CD14-positive monocyte (primary cell): ENCODE results near the gene MYH7. TPM values are rescaled to one million over a fixed set of nuclear protein-coding genes. Genes with fewer than 3 reads are reported as not detected.
A peak's percentile ranks its signal among the peaks of the same experiment; 100 is the strongest.

ENCODE experiments used
- DNase-seq, 3 donors: peaks; one replicate each; pipeline ENCODE4 v3.0.0-alpha.2; 2011 to 2022
- H2AFZ ChIP-seq: 2 replicates; pipeline ENCODE4 v1.6.0; 2012; ENCODE audit warnings: mild to moderate bottlenecking, low read depth, low read length, inconsistent platforms; ENCODE audit not compliant: insufficient read depth, poor library complexity, severe bottlenecking
- H3K27ac ChIP-seq, 2 donors: 1 replicate in 1 of 2; 2 replicates in 1 of 2; pipeline ENCODE4 v1.5.1; 2012 to 2013; ENCODE audit warnings: low read length in 2 of 2, control low read depth in 1 of 2, inconsistent platforms in 1 of 2, low read depth in 1 of 2, mild to moderate bottlenecking in 1 of 2
- H3K27me3 ChIP-seq, 2 donors: one replicate each; pipeline versions ENCODE4 v1.6.0 to v1.6.1; 2011 to 2013; ENCODE audit warnings: low read length in 2 of 2; ENCODE audit not compliant: control insufficient read depth in 2 of 2, insufficient read depth in 2 of 2
- H3K36me3 ChIP-seq, 2 donors: replicated peaks in 1 of 2; 1 replicate in 1 of 2; 2 replicates in 1 of 2; pipeline versions ENCODE4 v1.5.1 to v1.6.1; 2012 to 2013; ENCODE audit warnings: low read length in 2 of 2, control low read depth in 1 of 2, inconsistent platforms in 1 of 2, mild to moderate bottlenecking in 1 of 2; ENCODE audit not compliant: insufficient read depth in 2 of 2, control insufficient read depth in 1 of 2
- H3K4me1 ChIP-seq, 2 donors: 1 replicate in 1 of 2; 2 replicates in 1 of 2; pipeline versions ENCODE4 v1.5.1 to v1.6.1; 2012 to 2013; ENCODE audit warnings: low read length in 2 of 2, control low read depth in 1 of 2, inconsistent platforms in 1 of 2, mild to moderate bottlenecking in 1 of 2, moderate library complexity in 1 of 2; ENCODE audit not compliant: insufficient read depth in 2 of 2, control insufficient read depth in 1 of 2
- H3K4me2 ChIP-seq: replicated peaks from 2 replicates; pipeline ENCODE3; 2012; ENCODE audit warnings: low read length, moderate library complexity, mild to moderate bottlenecking; ENCODE audit not compliant: poor library complexity, severe bottlenecking; ENCODE audit errors: extremely low read depth
- H3K4me3 ChIP-seq, 3 experiments: fragments of 200-600 bp in 1 of 3; sonication (generic) in 1 of 3; replicated peaks in 1 of 3; 1 replicate in 2 of 3; 2 replicates in 1 of 3; pipeline ENCODE4 v1.5.1; 2011 to 2013; ENCODE audit warnings: low read length in 3 of 3, mild to moderate bottlenecking in 3 of 3, control low read depth in 2 of 3, low read depth in 2 of 3, inconsistent platforms in 1 of 3, moderate library complexity in 1 of 3
- H3K79me2 ChIP-seq: 2 replicates; pipeline ENCODE4 v1.6.0; 2012; ENCODE audit warnings: mild to moderate bottlenecking, control low read depth, inconsistent platforms, low read length, moderate library complexity; ENCODE audit not compliant: insufficient read depth
- H3K9ac ChIP-seq: 2 replicates; pipeline ENCODE4 v1.6.0; 2017; ENCODE audit warnings: low read length, mild to moderate bottlenecking; ENCODE audit not compliant: insufficient read depth, poor library complexity, severe bottlenecking
- H3K9me3 ChIP-seq, 2 donors: replicated peaks in 1 of 2; 1 replicate in 1 of 2; 2 replicates in 1 of 2; pipeline versions ENCODE4 v1.5.1 to v1.6.1; 2012 to 2013; ENCODE audit warnings: low read length in 2 of 2, control low read depth in 1 of 2; ENCODE audit not compliant: control insufficient read depth in 1 of 2, insufficient read depth in 1 of 2
- H4K20me1 ChIP-seq: 2 replicates; pipeline ENCODE4 v1.6.0; 2012; ENCODE audit warnings: mild to moderate bottlenecking, low read length, control low read depth, moderate library complexity; ENCODE audit not compliant: insufficient read depth
- H3K27ac Mint-ChIP-seq, 7 donors: one replicate each; pipeline ENCODE4 v1.8.0; 2020; ENCODE audit warnings: mild to moderate bottlenecking in 7 of 7, mixed read lengths in 7 of 7, moderate library complexity in 6 of 7, inconsistent platforms in 2 of 7
- H3K27me3 Mint-ChIP-seq, 3 donors: one replicate each; pipeline ENCODE4 v1.8.0; 2021 to 2022; ENCODE audit warnings: low read depth in 3 of 3, mild to moderate bottlenecking in 3 of 3, mixed read lengths in 3 of 3, moderate library complexity in 3 of 3, inconsistent platforms in 1 of 3
- H3K36me3 Mint-ChIP-seq, 2 donors: one replicate each; pipeline ENCODE4 v1.8.0; 2020; ENCODE audit warnings: mixed read lengths in 2 of 2, inconsistent platforms in 1 of 2, mild to moderate bottlenecking in 1 of 2
- H3K4me1 Mint-ChIP-seq: one replicate; pipeline ENCODE4 v1.8.0; 2020; ENCODE audit warnings: mild to moderate bottlenecking, mixed read lengths
- H3K4me3 Mint-ChIP-seq, 2 donors: one replicate each; pipeline ENCODE4 v1.8.0; 2020; ENCODE audit warnings: mild to moderate bottlenecking in 2 of 2, mixed read lengths in 2 of 2, moderate library complexity in 1 of 2
- H3K9me3 Mint-ChIP-seq, 7 donors: one replicate each; pipeline ENCODE4 v1.8.0; 2020 to 2022; ENCODE audit warnings: mixed read lengths in 7 of 7, mild to moderate bottlenecking in 6 of 7, moderate library complexity in 6 of 7, inconsistent platforms in 2 of 7
- whole genome bisulfite sequencing: methylation state at CpG from one replicate; pipeline ENCODE4 v1.1.5; 2013; ENCODE audit warnings: missing lambda C conversion rate; ENCODE audit not compliant: insufficient coverage; 5-methylcytosine and 5-hydroxymethylcytosine counted together
- intact Hi-C, 2 donors: fragments of 100-400 bp; cut with micrococcal nuclease; formaldehyde crosslinking; loops; one replicate each; pipeline versions ENCODE4 v1.15.0 to v1.15.1; 2023
- polyA plus RNA-seq, 3 donors: library from polyadenylated mRNA; depleted of rRNA in 1 of 3; unstranded in 2 of 3; stranded (reverse) in 1 of 3; fragments of 300-500 nt in 2 of 3; fragments of >200 nt in 1 of 3; fragmentation: Illumina TruSeq in 2 of 3; gene quantifications; 1 replicate in 2 of 3; 2 replicates in 1 of 3; pipeline ENCODE4 v1.2.3, GENCODE V29; 2012 to 2021
- TF ChIP-seq, protein P1 (sequence below): fragments of 200-600 bp; IDR thresholded peaks from one replicate; pipeline ENCODE4 v1.8.0; 2022; ENCODE audit warnings: antibody characterized with exemption, mild to moderate bottlenecking

MYH7 gene
- polyA plus RNA-seq, 3 donors, result not detected

DNA sequence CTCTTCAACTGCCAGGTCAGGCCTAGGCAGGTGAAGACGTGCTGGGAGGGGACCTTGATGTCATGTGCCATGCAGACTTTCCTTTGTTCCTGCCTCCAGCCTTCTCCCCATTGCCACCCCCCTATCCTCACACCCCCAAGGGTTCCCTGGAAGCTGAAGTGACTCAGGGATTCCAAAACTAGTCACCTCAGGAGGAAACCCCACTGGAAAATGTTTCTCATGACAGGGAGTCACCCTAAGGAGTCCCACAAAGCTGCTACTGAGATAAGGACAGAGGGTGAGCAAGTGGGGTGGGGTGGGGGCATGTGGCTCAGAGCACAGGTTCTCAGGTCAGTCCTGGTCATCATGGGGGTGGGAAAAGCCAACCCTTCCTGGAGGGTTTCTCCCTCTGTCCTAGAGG is 65.2 kb downstream of the MYH7 start:
- Histone ChIP-seq H2AFZ (no peak overlapping the region), H3K4me1 (no peaks in the 10 kb centered on the region), H3K4me2 (no peak overlapping the region), H3K9me3 (no peaks in the 10 kb centered on the region), H3K27me3 (peaks cover 15 to 25% of the 10 kb centered on the region in 2 donors), H3K9ac (no peak overlapping the region), H3K79me2 (no peaks in the 10 kb centered on the region), H3K36me3 (no peaks in the 10 kb centered on the region), H4K20me1 (no peaks in the 10 kb centered on the region), H3K27ac (no peak overlapping the region), H3K4me3 (no peak overlapping the region)
- TF ChIP-seq, protein P1, sequence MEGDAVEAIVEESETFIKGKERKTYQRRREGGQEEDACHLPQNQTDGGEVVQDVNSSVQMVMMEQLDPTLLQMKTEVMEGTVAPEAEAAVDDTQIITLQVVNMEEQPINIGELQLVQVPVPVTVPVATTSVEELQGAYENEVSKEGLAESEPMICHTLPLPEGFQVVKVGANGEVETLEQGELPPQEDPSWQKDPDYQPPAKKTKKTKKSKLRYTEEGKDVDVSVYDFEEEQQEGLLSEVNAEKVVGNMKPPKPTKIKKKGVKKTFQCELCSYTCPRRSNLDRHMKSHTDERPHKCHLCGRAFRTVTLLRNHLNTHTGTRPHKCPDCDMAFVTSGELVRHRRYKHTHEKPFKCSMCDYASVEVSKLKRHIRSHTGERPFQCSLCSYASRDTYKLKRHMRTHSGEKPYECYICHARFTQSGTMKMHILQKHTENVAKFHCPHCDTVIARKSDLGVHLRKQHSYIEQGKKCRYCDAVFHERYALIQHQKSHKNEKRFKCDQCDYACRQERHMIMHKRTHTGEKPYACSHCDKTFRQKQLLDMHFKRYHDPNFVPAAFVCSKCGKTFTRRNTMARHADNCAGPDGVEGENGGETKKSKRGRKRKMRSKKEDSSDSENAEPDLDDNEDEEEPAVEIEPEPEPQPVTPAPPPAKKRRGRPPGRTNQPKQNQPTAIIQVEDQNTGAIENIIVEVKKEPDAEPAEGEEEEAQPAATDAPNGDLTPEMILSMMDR, result no peak
- intact Hi-C loops, result no loop called here
- no peak for DNase-seq
- no CpG with 5 or more reads among the region's 1 CpG for WGBS
- H3K9me3 Mint-ChIP-seq, result peaks cover 0 to 4% (median 0%) of the 10 kb centered on the region in 7 donors
- no peak overlapping the region for H3K4me3 Mint-ChIP-seq
- no peaks in the 10 kb centered on the region for H3K4me1 Mint-ChIP-seq
- H3K27ac Mint-ChIP-seq, result no peak overlapping the region
- peaks cover 26 to 35% (median 30%) of the 10 kb centered on the region in 3 donors for H3K27me3 Mint-ChIP-seq
- H3K36me3 Mint-ChIP-seq, result no peaks in the 10 kb centered on the region

GRCh38 chr14:23366426-23366921 is 69.0 kb downstream of the MYH7 start:
- Histone ChIP-seq H3K36me3 (no peaks in the 10 kb centered on the region), H3K27ac (no peak overlapping the region), H4K20me1 (no peaks in the 10 kb centered on the region), H2AFZ (no peak overlapping the region), H3K79me2 (no peaks in the 10 kb centered on the region), H3K4me3 (no peak overlapping the region), H3K4me2 (no peak overlapping the region), H3K27me3 (peaks cover 25 to 54% of the 10 kb centered on the region in 2 donors), H3K9me3 (no peaks in the 10 kb centered on the region), H3K4me1 (no peaks in the 10 kb centered on the region), H3K9ac (no peak overlapping the region)
- H3K9me3 Mint-ChIP-seq, result peaks cover 0 to 10% (median 0%) of the 10 kb centered on the region in 7 donors
- no peak overlapping the region for H3K27ac Mint-ChIP-seq
- peak overlapping the region in 1 of 2 donors; percentile 64 for H3K4me3 Mint-ChIP-seq
- intact Hi-C loops, result no loop called here
- H3K4me1 Mint-ChIP-seq, result peaks cover 2% of the 10 kb centered on the region
- TF ChIP-seq, protein P1, result no peak
- peaks cover 44 to 60% (median 54%) of the 10 kb centered on the region in 3 donors for H3K27me3 Mint-ChIP-seq
- DNase-seq, result no peak
- WGBS, result 80% methylated on average over 29 of the region's 34 CpGs
- H3K36me3 Mint-ChIP-seq, result peaks cover 0 to 2% of the 10 kb centered on the region in 2 donors
